GM12872 (cell line): Measurements from ENCODE around the gene SOD3.

Experiments used
- TF ChIP-seq, protein P1 (sequence below): IDR thresholded peaks from 3 replicates; pipeline ENCODE4 v1.5.1; 2011; ENCODE audit warnings: low read depth, mild to moderate bottlenecking, low read length, moderate library complexity; ENCODE audit not compliant: insufficient read depth

Gene SOD3

DNA sequence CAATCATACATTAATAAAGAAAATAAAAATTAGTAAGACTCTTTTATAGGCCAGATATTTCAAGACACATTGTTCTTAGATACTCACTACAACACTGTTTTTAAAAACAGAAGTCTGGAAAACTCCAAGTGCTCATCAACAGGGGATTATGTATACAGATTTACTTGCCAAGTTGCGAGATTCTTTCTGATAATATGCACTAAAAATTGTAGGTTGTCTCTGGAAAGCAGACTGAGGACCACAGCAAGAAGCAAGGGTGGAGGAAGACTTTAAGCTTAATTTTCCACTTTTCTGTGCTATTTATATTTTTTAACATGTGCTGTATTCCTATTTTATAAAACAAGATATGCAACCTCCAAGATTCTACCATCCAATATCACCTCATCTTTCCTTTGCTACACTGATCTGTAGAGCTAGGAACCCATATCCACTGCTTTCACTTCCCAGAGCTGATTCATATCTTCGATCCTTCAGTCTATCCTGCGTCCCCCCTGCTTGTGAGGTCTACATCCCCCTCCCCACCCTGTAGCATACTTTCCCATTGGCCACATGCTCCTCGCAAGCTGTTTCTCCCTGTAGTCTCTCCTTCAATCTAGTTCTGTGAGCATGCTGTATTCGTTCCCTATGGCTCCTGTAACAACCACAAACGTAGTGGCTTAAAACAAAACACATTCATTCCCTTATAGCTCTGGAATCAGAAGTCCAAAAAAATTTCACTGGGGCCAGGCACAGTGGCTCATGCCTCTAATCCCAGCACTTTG is 15.7 kb downstream of the SOD3 start:
- TF ChIP-seq, protein P1, sequence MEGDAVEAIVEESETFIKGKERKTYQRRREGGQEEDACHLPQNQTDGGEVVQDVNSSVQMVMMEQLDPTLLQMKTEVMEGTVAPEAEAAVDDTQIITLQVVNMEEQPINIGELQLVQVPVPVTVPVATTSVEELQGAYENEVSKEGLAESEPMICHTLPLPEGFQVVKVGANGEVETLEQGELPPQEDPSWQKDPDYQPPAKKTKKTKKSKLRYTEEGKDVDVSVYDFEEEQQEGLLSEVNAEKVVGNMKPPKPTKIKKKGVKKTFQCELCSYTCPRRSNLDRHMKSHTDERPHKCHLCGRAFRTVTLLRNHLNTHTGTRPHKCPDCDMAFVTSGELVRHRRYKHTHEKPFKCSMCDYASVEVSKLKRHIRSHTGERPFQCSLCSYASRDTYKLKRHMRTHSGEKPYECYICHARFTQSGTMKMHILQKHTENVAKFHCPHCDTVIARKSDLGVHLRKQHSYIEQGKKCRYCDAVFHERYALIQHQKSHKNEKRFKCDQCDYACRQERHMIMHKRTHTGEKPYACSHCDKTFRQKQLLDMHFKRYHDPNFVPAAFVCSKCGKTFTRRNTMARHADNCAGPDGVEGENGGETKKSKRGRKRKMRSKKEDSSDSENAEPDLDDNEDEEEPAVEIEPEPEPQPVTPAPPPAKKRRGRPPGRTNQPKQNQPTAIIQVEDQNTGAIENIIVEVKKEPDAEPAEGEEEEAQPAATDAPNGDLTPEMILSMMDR: no peak

DNA sequence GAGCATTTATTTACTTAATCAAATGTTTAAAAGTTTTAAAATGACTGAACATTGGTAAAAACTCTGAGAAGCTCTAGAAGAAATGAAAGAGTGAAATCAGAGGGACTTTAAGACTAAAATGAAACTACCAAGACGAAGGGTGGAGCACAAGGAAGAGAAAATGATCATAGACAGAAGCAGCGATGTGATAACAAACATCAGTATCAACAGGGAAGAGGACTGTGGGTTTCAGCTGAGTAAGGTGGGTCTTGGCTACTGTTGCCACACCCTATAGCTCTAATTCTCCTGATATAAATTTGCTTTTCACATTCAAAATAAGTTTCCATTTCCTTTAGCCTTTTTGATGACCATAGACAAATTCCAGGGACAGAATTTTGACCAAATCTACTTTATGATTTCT is 18.4 kb downstream of the SOD3 start:
- TF ChIP-seq, protein P1: no peak

DNA sequence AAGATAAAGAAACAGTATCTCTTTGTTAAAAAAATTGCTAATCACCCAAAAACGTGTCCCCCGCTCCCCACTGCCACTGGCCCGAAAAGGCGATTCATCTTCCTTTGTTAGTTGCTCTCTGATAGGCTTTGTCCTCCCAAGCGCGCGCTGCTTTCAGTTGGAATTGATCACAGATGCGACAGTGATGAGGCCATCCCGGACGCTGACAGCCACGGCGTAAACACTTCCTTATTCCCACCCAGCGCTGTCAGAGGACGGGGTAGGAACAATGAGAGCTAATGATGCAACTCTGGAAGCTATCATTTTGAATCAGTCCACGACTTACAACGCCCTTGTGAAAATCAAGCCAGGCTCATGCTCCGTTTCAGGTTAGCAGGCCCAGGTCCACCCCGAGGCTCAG is 21.4 kb downstream of the SOD3 start:
- TF ChIP-seq, protein P1: no peak

DNA sequence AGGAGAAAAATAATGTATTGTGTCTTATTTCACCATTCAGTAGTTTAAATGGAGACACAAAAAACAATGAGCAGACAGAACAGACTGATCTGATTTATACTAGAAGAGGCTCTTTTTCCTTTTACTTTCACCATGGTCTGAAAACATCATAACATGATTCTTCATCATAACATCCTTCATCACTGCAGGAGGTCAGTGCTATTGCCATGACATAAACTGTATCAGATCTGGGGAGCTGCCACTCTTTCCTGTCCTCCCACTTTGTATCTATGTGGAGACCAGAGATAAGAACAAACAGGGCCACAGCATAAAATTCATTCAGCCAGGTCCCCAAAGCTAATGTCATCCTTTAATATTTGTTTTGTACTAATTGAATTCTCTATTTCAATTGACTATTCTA is 25.2 kb downstream of the SOD3 start:
- TF ChIP-seq, protein P1: no peak

DNA sequence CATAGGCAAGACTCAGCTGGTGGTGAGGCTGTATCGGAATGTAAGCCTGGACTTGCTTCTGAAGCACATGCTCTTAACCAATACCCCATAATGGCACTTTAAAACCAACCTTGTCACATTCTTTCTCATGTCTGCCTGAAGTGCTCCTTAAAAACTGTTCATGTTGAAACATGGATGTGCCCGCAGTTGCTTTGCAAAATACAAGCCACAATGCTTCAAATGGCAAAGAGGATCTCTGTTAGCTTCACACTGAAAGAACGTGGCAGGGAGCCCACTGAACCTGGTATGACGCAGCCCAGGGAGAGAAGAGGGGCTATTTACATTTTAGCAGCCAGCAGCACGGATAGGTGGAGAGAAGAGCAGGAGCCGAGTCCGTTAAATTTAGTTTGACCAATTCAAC is 29.3 kb downstream of the SOD3 start:
- TF ChIP-seq, protein P1: no peak

DNA sequence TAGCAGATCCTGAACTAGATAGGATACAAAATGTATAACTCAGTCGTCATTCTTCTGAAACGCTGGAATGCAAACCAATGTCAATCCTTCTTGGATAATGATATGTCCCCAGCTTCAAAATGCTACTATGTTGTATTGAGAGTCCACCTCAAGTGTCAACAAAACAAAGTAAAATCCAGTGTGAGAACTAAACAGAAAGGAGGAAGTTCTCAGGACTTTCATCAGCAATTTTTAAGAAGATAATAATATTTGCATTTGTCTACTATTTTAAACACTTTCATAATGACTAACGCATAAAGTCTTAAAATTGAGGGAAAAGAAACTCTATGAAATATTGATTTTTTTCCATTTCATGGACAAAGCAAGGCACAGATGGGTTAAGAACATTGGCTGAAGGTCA is 36.3 kb downstream of the SOD3 start:
- TF ChIP-seq, protein P1: no peak

DNA sequence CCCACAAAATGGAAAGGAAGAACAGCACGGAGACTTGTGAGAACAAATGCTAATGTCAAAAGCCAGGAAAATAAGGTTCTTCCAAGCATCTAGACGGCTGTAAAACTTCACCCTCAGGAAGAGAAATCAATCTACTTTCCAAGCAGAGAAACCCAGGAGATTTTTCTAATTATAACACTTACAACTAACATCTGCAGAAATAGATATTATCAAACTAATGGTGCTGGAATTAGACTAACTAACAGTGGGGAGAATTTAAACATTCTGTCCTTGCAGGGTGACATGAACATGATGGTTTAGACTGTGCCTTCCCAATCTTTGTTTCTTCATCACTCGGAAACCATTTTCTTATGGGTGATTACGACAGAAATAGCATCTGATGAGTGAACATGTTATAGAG is 40.3 kb downstream of the SOD3 start:
- TF ChIP-seq, protein P1: no peak
